Fibroblast of lung (primary cell): ENCODE data around the gene PDZRN4.

Experiments used
- CTCF ChIP-seq, 2 donors: IDR thresholded peaks in 1 of 2; conservative IDR thresholded peaks in 1 of 2; 1 replicate in 1 of 2; 2 replicates in 1 of 2; pipeline ENCODE4 v1.5.1; 2011 to 2012; ENCODE audit warnings: low read length in 2 of 2, control low read depth in 1 of 2, inconsistent platforms in 1 of 2, low read depth in 1 of 2, mild to moderate bottlenecking in 1 of 2
- EZH2 ChIP-seq: IDR thresholded peaks from 2 replicates; pipeline ENCODE4 v1.5.1; 2012; ENCODE audit warnings: low read length, control low read depth, mild to moderate bottlenecking; ENCODE audit errors: missing control alignments

- no peak for TF ChIP-seq EZH2
- TF ChIP-seq CTCF (conservative IDR thresholded peaks at IDR 0.05 in 1 of 2, IDR thresholded peaks at IDR 0.05 in 1 of 2; ENCODE audit: low read depth in 1 of 2, low read length in 2 of 2): no peak
These were observed 416.7 kb downstream of the PDZRN4 start for GRCh38 chr12:41604830-41605229.
